NCI-H1436 (cell line): Measurements from ENCODE around the gene DDX25.

Source experiments
- DNase-seq: peaks from one replicate; lab custom pipeline; 2025; lab: John Stamatoyannopoulos, UW

The DDX25 gene

GRCh38 chr11:125978181-125978716, 73.9 kb downstream of the DDX25 start:
- no peak for DNase-seq
